ENCODE data around the gene ARL8A.
"Not testable (repeated sequence)": the region's sequence is repeated elsewhere in the genome, so short reads cannot be mapped to it uniquely, and the experiment has no call there.

Gene ARL8A

GRCh38 chr1:202173993-202174392 lies 29.5 kb upstream of the ARL8A start:
- no peak for DNase-seq (ENCODE audit: low spot score)

- DNase-seq (ENCODE audit: low spot score), result no peak
These were observed 27.4 kb upstream of the ARL8A start for GRCh38 chr1:202172015-202172355.

GRCh38 chr1:202171292-202172014 lies 26.9 kb upstream of the ARL8A start:
- no peak for DNase-seq (ENCODE audit: low spot score)

- no peak for DNase-seq (ENCODE audit: low spot score)
These were observed 26.2 kb upstream of the ARL8A start for GRCh38 chr1:202170726-202171125.

GRCh38 chr1:202168861-202169260 lies 24.3 kb upstream of the ARL8A start:
- no peak for DNase-seq (ENCODE audit: low spot score)

GRCh38 chr1:202167708-202168415 lies 23.3 kb upstream of the ARL8A start:
- peak; percentile 83 for DNase-seq (ENCODE audit: low spot score)

- DNase-seq (ENCODE audit: low spot score), result not testable (repeated sequence)
These were observed 22.5 kb upstream of the ARL8A start for GRCh38 chr1:202167054-202167453.

- no peak for DNase-seq (ENCODE audit: low spot score)
These were observed 21.7 kb upstream of the ARL8A start for GRCh38 chr1:202165942-202166843.

GRCh38 chr1:202165267-202165941 lies 20.9 kb upstream of the ARL8A start:
- DNase-seq (ENCODE audit: low spot score), result peak; percentile 88

GRCh38 chr1:202164271-202165037 lies 19.9 kb upstream of the ARL8A start:
- DNase-seq (ENCODE audit: low spot score), result no peak

- DNase-seq (ENCODE audit: low spot score), result no peak
These were observed 19.0 kb upstream of the ARL8A start for GRCh38 chr1:202163281-202164270.

GRCh38 chr1:202162418-202163280 lies 18.1 kb upstream of the ARL8A start:
- DNase-seq (ENCODE audit: low spot score), result no peak

- no peak for DNase-seq (ENCODE audit: low spot score)
These were observed 17.5 kb upstream of the ARL8A start for GRCh38 chr1:202162047-202162417.

- DNase-seq (ENCODE audit: low spot score), result no peak
These were observed 16.9 kb upstream of the ARL8A start for GRCh38 chr1:202161151-202162046.

GRCh38 chr1:202160377-202160940 lies 15.9 kb upstream of the ARL8A start, which contains the start of gene PTPN7:
Gene PTPN7, minus strand, starts transcription at chr1:202160602. Its CDS starts 1,200 bp downstream, at chr1:202159402.
- no peak for DNase-seq (ENCODE audit: low spot score)

GRCh38 chr1:202159534-202160371 lies 15.2 kb upstream of the ARL8A start:
- DNase-seq (ENCODE audit: low spot score), result no peak
